NOMO-1 treated with DMSO at 0.1 percent for 48 hours (cell line): ENCODE measurements around the gene MSH2.

Source experiments
- DNase-seq: peaks from one replicate; lab custom pipeline; 2025; ENCODE audit not compliant: unreplicated experiment; lab: John Stamatoyannopoulos, UW

Gene MSH2

DNA sequence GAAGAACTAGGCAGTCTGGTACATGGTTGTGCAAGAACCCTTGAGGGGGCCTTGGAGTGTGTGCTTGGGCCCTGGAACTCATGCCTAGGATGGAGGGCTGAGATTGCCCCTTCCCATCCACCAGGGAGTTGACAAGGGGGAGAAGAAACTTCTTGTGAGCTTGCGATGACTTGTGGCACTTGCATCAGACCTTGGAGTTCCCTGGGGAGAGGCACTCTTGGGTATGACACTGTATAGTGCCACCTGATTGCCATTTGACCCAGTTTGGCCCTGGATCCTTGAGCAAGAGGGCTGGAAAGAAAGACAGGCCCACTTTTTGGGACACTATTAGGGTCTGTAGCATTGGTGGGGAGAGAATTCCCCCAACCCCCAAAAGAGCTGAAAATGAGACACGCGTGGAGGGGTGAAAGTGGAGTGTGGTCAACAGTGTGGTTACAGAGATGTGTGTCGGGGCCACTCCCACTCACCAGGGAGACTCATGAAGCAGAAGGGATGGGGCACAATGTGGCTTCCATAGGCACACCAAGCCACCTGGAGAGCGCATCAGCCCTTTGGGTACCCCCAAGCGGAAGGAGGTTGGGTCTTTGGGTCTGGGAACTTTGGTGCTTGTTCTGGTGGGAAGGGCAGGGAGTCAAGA lies 101.3 kb downstream of the MSH2 start:
- DNase-seq, result no peak

DNA sequence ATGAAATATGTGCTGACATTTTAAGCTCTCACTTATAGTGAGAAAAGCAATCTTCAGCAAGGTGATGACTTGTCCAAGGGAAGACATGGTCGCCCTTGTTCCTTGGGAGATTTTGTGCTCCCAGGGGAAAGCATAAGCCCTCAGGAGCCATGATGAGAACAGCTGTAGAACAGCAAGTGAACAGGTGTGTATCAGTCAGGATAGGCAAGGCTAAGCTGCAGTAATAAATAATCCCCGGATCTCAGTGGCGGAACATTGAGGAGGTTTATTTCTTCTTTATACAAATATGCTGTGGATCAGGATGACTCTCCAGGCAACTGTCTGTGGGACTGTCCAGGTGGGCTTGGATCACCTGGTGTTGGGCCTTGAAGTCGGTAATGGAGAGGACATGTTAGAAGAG lies 103.1 kb downstream of the MSH2 start:
- DNase-seq, result no peak

DNA sequence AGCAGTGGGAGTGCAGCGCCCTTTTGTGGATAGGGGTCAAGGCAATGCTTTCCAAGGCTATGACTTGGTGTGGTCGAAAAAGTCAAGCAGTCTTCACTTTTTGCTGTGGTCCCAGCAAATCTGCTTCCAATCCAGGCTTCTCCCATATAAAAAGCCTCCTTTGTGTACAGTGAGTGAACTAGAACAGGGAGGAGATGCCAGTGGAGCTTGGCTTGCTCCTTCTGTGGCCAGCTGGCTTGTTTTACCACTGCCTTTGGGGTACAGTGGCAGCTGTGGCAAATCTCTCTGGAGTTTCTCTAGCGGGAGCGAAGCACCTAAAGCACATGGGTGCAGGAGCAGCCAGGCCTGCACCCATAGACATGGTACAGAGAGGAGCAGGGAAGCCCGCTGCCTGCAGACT lies 103.5 kb downstream of the MSH2 start:
- DNase-seq, result no peak

DNA sequence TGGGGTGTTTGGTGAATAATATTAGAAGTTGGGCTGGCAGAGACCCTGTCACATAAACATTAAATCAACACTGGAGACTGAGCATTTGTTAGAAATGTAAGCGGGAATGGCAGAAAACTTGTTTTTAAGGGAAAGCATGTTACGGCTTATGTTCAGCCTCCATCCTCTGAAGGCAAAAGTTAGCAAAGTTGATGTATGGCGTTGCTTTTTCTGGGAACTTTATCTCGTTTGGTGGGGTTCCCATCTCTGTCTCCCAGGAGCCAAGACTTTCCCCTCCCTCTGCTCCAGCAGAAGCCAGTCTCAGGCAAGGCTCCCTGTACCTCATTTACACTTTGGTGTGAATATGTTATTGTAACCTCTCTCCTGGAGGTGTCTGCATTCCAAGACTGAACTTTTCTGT lies 105.1 kb downstream of the MSH2 start:
- DNase-seq, result no peak

DNA sequence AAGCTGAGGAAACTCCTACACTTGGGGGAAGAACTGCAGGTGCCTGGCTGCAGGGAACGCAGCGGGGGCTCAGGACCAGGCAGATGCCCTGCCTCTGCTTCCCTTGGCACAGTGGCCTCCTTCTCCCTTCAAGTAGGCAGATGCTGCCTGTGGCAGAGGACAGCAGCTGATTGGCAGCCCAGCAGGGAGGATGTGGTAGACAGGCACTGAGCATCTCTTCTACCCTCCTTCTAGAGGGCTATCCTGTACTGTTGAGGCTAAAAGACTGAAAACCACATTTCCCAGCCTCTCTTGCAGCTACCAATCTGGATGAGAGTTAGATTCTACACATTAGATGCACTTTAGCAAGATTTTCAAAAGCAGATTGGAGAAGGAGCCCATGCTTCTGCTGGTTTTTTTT lies 105.7 kb downstream of the MSH2 start:
- no peak for DNase-seq

DNA sequence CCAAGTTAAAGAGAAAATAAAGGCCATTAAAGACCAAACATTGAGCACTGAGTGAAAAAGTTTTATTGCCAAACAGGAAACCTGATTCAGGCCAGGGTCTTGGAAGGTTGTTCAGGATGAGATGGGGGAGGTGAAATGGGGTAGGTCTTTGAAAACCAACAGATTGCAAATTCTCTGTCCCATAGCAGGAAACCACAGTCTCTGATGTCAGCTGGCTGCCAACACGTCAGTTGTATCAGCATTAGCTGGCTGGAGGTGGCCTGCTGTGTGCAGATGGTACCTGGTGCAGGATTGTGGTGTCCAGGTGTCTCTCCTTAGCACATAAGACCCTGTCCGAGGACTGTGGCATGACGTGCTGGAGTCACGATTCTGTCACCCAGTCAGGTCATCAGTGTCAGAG lies 106.3 kb downstream of the MSH2 start:
- DNase-seq, result no peak

- DNase-seq, result no peak
These were observed 106.9 kb downstream of the MSH2 start for GRCh38 chr2:47509821-47510385.

- no peak for DNase-seq
These were observed 107.8 kb downstream of the MSH2 start for GRCh38 chr2:47510745-47511144.

DNA sequence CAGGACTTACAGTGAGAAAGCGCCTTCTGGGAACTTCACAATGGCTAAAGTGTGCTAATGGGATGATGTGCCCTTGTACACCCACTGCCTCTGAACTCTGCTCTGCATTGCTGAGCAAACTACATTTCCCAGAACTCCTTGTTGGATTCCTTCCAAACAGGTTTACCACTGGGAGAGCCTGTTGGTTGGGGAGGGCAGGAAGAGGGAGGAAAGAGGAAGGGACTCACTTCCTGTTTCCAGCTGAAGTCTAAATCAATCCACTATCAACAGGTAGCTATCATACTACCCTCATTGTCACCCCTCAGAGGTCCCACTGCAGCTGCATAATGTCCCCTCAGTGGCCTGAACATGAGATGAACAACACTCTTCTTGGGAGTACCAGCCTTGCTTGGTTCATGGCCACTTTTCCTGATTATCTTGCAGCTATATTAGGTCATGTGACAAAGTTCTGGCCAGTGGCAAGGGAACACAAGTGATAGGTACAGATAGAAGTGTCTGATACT lies 109.7 kb downstream of the MSH2 start:
- DNase-seq, result no peak

- no peak for DNase-seq
These were observed 111.1 kb downstream of the MSH2 start for GRCh38 chr2:47513981-47514520.

DNA sequence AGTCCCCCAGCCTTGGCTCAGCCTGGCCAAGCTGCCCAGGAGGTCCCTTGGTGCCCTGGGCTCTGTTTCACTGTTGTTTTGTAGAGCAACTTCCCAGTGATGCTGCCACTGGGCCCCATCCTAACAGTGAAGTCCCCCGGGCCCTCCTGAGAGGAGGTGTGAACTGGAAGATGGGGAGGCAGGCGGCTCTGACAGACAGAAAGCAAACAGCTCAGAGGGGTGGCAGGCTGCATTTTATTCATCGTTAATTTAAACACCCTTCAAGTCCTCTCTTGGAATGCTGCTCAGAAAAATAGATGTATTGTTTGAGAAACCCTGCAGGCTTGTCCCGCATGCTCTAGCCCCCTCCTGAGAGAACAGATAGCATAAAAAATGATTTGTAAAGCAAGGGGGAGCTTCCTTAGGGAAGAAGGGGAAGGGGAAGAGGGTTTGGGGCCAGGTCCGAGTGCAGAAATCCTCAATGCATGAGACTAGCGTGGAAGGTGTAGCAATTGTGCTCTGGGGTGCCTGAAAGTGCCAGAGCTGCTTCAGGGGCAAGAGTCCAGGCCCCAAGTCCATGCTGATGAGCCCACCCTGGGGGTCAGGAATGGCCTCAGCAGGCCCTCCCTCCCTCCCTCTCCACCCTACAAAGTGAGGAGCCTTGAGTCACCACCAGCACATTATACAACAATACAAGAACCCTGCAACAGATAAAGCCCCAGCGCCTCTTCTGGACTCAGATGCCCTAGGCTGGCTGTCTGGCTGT lies 113.6 kb downstream of the MSH2 start:
- no peak for DNase-seq

GRCh38 chr2:47518497-47519146 lies 115.7 kb downstream of the MSH2 start:
- no peak for DNase-seq

DNA sequence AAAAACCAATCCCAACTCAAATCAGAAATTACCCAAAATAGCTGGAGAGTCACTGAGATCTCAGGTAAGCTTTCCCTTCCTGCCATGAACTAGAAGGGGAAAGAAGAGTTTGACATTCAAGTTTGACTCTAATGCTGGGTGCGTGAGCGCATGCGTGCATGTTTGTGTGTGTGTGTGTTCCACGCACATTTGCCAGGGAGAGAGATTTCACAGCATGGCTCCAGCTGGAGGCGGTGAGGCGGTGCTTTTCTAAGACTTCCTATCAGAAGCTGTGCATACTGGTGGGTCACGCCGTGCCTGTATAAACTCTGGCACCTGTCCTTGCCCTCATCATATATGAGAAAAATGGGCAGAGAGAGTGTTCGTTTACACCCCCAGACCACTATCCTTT lies 116.2 kb downstream of the MSH2 start:
- DNase-seq, result no peak

GRCh38 chr2:47519604-47520301 lies 116.8 kb downstream of the MSH2 start:
- no peak for DNase-seq

GRCh38 chr2:47520302-47520630 lies 117.3 kb downstream of the MSH2 start:
- DNase-seq, result peak; percentile 97

GRCh38 chr2:47520825-47521665 lies 118.1 kb downstream of the MSH2 start:
- peak; percentile 94 for DNase-seq

- no peak for DNase-seq
These were observed 118.8 kb downstream of the MSH2 start for GRCh38 chr2:47521666-47522285.

DNA sequence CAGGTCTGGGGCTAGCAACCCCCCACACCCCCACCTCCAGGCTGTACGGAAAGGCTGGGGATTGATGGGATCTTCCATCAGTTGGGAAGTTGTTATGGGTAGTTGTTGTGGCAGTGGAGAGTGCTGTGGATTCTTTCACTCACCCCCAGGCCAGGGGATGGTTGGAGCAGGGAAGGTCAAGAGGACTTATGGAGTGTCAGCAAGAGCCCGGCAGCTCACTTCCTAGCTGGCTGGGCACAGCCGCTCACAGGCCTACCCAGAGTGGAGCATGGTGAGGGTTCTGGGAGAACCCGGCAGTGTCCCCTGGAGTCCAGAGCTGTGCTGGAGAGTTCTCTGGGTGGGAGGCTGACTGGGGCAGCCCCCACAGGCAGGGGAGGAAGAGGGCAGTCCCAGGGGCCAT lies 122.2 kb downstream of the MSH2 start:
- no peak for DNase-seq

DNA sequence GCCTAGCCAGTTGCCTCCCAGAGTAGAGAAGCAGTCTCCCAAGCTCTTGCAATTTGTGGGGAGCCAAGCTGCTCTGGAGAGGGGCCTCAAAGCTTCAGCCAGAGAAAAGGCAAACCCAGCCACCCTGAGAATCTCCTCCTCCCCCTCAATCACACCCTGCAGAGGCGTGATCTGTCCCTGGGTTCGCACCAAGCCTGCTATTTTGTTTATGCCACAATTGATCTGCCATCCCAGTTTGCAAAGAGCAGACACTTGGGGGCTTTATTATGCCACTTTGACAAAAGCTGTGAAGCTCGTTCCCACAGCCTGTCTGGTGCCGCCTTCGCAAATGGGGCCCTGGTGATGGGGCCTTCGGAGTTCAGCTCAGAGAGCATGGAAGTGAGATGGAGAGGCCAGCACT lies 125.5 kb downstream of the MSH2 start:
- no peak for DNase-seq

- DNase-seq, result no peak
These were observed 125.9 kb downstream of the MSH2 start for GRCh38 chr2:47528874-47529273.
